GOT3 (cell line): Measurements from ENCODE around the gene OASL.
"Not testable (repeated sequence)": the region's sequence is repeated elsewhere in the genome, so short reads cannot be mapped to it uniquely, and the experiment has no call there.

ENCODE experiments used
- DNase-seq: peaks from one replicate; lab custom pipeline; 2025; ENCODE audit warnings: mixed read lengths; lab: John Stamatoyannopoulos, UW

Gene OASL

GRCh38 chr12:121059031-121059898 lies 20.2 kb upstream of the OASL start:
- no peak for DNase-seq

GRCh38 chr12:121057794-121058193 lies 18.7 kb upstream of the OASL start:
- no peak for DNase-seq

GRCh38 chr12:121053706-121054105 lies 14.7 kb upstream of the OASL start:
- DNase-seq, result no peak

GRCh38 chr12:121050725-121051124 lies 11.7 kb upstream of the OASL start:
- no peak for DNase-seq

GRCh38 chr12:121048442-121048841 lies 9.4 kb upstream of the OASL start:
- no peak for DNase-seq

- DNase-seq, result not testable (repeated sequence)
These were observed 8.4 kb upstream of the OASL start for GRCh38 chr12:121047400-121047799.

GRCh38 chr12:121043067-121043466 lies 4.0 kb upstream of the OASL start:
- no peak for DNase-seq

GRCh38 chr12:121036810-121037326 lies 2.2 kb downstream of the OASL start:
- DNase-seq, result no peak

- no peak for DNase-seq
These were observed 4.3 kb downstream of the OASL start for GRCh38 chr12:121034616-121035305.

- DNase-seq, result peak; percentile 19
These were observed 5.3 kb downstream of the OASL start for GRCh38 chr12:121033625-121034349.

- DNase-seq, result no peak
These were observed 8.4 kb downstream of the OASL start for GRCh38 chr12:121030576-121031212.

GRCh38 chr12:121026274-121027045 lies 12.6 kb downstream of the OASL start:
- no peak for DNase-seq

GRCh38 chr12:121025442-121026226 lies 13.4 kb downstream of the OASL start:
- DNase-seq, result no peak

- DNase-seq, result no peak
These were observed 15.2 kb downstream of the OASL start for GRCh38 chr12:121023799-121024198.

- no peak for DNase-seq
These were observed 16.3 kb downstream of the OASL start for GRCh38 chr12:121022713-121023112.

GRCh38 chr12:121021754-121022153 lies 17.3 kb downstream of the OASL start:
- DNase-seq, result no peak

- DNase-seq, result no peak
These were observed 20.0 kb downstream of the OASL start for GRCh38 chr12:121018860-121019617.

GRCh38 chr12:121017966-121018491 lies 21.0 kb downstream of the OASL start:
- DNase-seq, result no peak
